Liver (tissue), 2 donors: ENCODE measurements around the gene CIB4.

Source experiments
- CTCF ChIP-seq: fragments of 150-350 bp; IDR thresholded peaks from 2 replicates; pipeline ENCODE4 v1.5.1; 2017; ENCODE audit warnings: improper control_type of control experiment, low read depth, low read length; ENCODE audit not compliant: missing input control
- YY1 ChIP-seq: IDR thresholded peaks from 2 replicates; pipeline ENCODE4 v1.6.1; 2016; ENCODE audit warnings: antibody characterized with exemption, mild to moderate bottlenecking
- donor health status: healthy.

GRCh38 chr2:26633993-26634595, 7.1 kb downstream of the CIB4 start:
- TF ChIP-seq YY1: no peak
- TF ChIP-seq CTCF: no peak
